Fibroblast of pulmonary artery (primary cell): Measurements from ENCODE around the gene BCAT1.
"Not testable (repeated sequence)": the region's sequence is repeated elsewhere in the genome, so short reads cannot be mapped to it uniquely, and the experiment has no call there.

Source experiments
- DNase-seq: peaks from one replicate; pipeline ENCODE4 v3.0.0-alpha.2; 2010; ENCODE audit warnings: low read depth
- H3K4me3 ChIP-seq: replicated peaks from 2 replicates; pipeline ENCODE4 v1.5.1; 2011; ENCODE audit warnings: low read depth, mild to moderate bottlenecking, control low read depth, low read length, moderate library complexity
- CTCF ChIP-seq: IDR thresholded peaks from 2 replicates; pipeline ENCODE4 v1.5.1; 2011; ENCODE audit warnings: mild to moderate bottlenecking, control low read depth, low read length, inconsistent platforms; ENCODE audit errors: missing control alignments

The BCAT1 gene

GRCh38 chr12:24960222-24960855 lies 11.4 kb upstream of the BCAT1 start:
- TF ChIP-seq CTCF, result peak; percentile 92
- H3K4me3 ChIP-seq, result no peak overlapping the region
- DNase-seq, result peak; percentile 71

GRCh38 chr12:24956351-24956750 lies 7.5 kb upstream of the BCAT1 start:
- DNase-seq, result not testable (repeated sequence)

GRCh38 chr12:24955853-24956252 lies 7.0 kb upstream of the BCAT1 start:
- no peak for DNase-seq
- TF ChIP-seq CTCF, result no peak
- no peak overlapping the region for H3K4me3 ChIP-seq

More at GRCh38 chr12:24956351-24956750, 7.5 kb upstream of the BCAT1 start:
- H3K4me3 ChIP-seq, result not testable (repeated sequence)

- DNase-seq, result no peak
- TF ChIP-seq CTCF, result no peak
- no peak overlapping the region for H3K4me3 ChIP-seq
Measured at GRCh38 chr12:24955389-24955788, 6.5 kb upstream of the BCAT1 start.

- no peak for TF ChIP-seq CTCF
- no peak overlapping the region for H3K4me3 ChIP-seq
- DNase-seq, result no peak
Measured at GRCh38 chr12:24954261-24954660, 5.4 kb upstream of the BCAT1 start.

- H3K4me3 ChIP-seq, result no peak overlapping the region
- no peak for TF ChIP-seq CTCF
- DNase-seq, result no peak
Measured at GRCh38 chr12:24952389-24952788, 3.5 kb upstream of the BCAT1 start.

- no peak for TF ChIP-seq CTCF
- no peak for DNase-seq
- no peak overlapping the region for H3K4me3 ChIP-seq
Measured at GRCh38 chr12:24950231-24950834, 1.4 kb upstream of the BCAT1 start.
